ENCODE data around the gene FAM167B. TPM values are rescaled to one million over a fixed set of nuclear protein-coding genes. Genes with fewer than 3 reads are reported as not detected.
A peak's percentile ranks its signal among the peaks of the same experiment; 100 is the strongest.

The FAM167B gene
- total RNA-seq, 4 donors from 2014 or later: 0.40 to 4.4 (median 2.2) TPM

DNA sequence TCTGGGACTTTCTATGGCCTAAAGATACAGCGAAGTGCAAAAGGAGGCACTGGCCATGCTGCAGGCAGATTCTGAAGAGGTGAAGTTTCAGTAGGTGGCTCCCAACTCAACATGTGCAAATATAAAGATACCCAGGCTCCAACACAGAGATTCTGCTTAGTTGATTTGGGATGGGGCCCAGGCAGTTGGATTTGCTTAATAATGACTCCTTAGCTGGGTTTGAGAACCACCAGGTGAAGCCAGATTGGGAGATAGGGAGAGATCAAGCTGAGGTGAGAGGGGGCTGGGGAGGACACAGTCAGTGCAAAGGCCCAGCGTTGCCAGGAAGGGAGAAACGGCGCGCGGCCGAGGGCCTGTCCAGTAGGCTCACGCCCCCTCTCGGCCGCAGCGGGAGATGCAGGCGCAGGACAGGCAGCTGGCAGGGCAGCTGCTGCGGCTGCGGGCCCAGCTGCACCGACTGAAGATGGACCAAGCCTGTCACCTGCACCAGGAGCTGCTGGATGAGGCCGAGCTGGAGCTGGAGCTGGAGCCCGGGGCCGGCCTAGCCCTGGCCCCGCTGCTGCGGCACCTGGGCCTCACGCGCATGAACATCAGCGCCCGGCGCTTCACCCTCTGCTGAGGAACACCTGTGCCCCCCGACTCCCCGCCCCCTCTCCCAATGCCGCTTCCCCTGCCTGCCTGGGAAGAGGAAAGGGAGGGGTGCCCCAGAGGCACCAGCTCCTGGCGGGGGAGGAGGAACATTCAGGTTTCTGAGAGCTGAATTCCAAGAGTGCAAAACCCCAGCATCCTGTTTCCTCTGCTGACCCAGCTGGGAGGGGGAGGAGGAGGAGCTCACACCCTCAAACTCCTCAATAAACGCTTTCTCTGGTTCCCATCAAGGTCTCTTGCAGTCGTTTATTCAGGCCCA is 1.2 kb downstream of the FAM167B start:
- TF ChIP-seq POLR2A (IDR thresholded peaks at IDR 0.05) (no peak), CTCF (IDR thresholded peaks at IDR 0.05) (peak in 3 of 4 experiments; percentile 55 to 91 (median 73)), EP300 (IDR thresholded peaks at IDR 0.05) (no peak), POLR2AphosphoS5 (IDR thresholded peaks at IDR 0.05) (no peak)
- no peak overlapping the region for H3K4me3 ChIP-seq
- H3K36me3 ChIP-seq: no peaks in the 10 kb centered on the region
- peak overlapping the region in 3 of 4 donors; percentile 39 to 79 (median 74) for H3K27ac ChIP-seq
- WGBS, 2 donors (ENCODE audit: low coverage in 1 of 2): 9 to 31% methylated on average over 4 to 12 of the region's 31 CpGs
- H3K9me3 ChIP-seq: no peaks in the 10 kb centered on the region
- H3K27me3 ChIP-seq: peaks cover 8% of the 10 kb centered on the region
- peak; percentile 66 for ATAC-seq
- peaks cover 0 to 38% (median 16%) of the 10 kb centered on the region in 3 donors for H3K4me1 ChIP-seq

DNA sequence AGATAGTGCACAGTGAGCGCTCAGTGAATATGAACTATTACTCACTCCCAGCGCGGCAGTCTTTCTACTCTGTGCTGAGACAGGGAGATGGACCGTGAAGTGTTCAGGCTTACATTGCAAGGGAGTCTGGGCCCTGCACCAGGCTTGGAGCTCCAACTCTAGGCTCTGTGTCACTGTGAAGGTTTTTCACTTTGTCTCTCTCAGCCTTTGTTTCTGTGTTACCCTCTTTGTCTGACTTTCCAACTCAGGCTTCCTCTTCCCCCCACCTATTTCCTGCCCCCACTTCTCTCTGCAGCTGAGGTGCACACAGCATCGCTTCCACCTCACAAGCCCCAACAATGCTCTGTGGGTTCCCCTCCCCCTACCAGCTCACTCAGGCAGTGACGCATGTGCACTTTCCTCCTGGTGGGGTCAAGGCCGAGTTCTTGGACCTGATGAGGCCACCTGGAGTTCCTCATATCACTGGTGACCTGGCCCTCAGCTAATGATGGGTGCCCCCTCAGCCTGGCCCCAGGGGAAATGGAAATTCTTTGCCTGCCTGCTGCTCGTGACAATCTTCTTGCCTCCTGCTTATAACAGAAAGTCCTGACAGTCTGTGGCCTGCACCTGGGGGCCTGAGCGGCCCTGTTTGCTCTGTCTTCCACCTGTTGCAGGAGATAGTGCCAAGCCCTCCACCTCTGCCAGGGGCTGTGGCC is 3.0 kb downstream of the FAM167B start:
- H3K4me1 ChIP-seq: peaks cover 0 to 38% (median 16%) of the 10 kb centered on the region in 3 donors
- H3K27me3 ChIP-seq: peaks cover 8% of the 10 kb centered on the region
- peak overlapping the region in 3 of 4 donors; percentile 63 to 74 (median 71) for H3K27ac ChIP-seq
- no peaks in the 10 kb centered on the region for H3K9me3 ChIP-seq
- no peaks in the 10 kb centered on the region for H3K36me3 ChIP-seq
- ATAC-seq: peak; percentile 48
- 72 to 81% methylated on average over 3 to 8 of the region's 9 CpGs for WGBS, 2 donors (ENCODE audit: low coverage in 1 of 2)
- TF ChIP-seq CTCF (IDR thresholded peaks at IDR 0.05) (no peak), EP300 (IDR thresholded peaks at IDR 0.05) (no peak), POLR2A (IDR thresholded peaks at IDR 0.05) (no peak), POLR2AphosphoS5 (IDR thresholded peaks at IDR 0.05) (no peak)
- H3K4me3 ChIP-seq: no peak overlapping the region

- Histone ChIP-seq H3K27ac (peak within 1 kb of the TSS in 3 of 4 donors; percentile 61 to 71 (median 63)), H3K4me1 (peaks cover 0 to 35% (median 16%) of the 10 kb centered on the region in 3 donors), H3K4me3 (peak within 1 kb of the TSS in 1 of 2 donors; percentile 23), H3K9me3 (no peaks in the 10 kb centered on the region), H3K36me3 (no peaks in the 10 kb centered on the region), H3K27me3 (peaks cover 8% of the 10 kb centered on the region)
- TF ChIP-seq POLR2A (IDR thresholded peaks at IDR 0.05): no peak
- TF ChIP-seq POLR2AphosphoS5 (IDR thresholded peaks at IDR 0.05): no peak
- TF ChIP-seq CTCF (IDR thresholded peaks at IDR 0.05): no peak
- no peak for TF ChIP-seq EP300 (IDR thresholded peaks at IDR 0.05)
- no peak for ATAC-seq
- 61% methylated on average over 8 of the region's 25 CpGs; no CpG with 5 or more reads in 1 of the 2 donors for WGBS, 2 donors (ENCODE audit: low coverage in 1 of 2)
These were observed 4.1 kb downstream of the FAM167B start, which contains the start of gene LCK for GRCh38 chr1:32250893-32251716. Gene LCK (plus strand): TSS chr1:32251265. CDS start chr1:32274330, 23,065 bp downstream.

GRCh38 chr1:32255072-32256071 is 8.3 kb downstream of the FAM167B start:
- WGBS, 2 donors (ENCODE audit: low coverage in 1 of 2): 84 to 86% methylated on average over 9 to 10 of the region's 10 CpGs
- Histone ChIP-seq H3K36me3 (no peaks in the 10 kb centered on the region), H3K4me3 (no peak overlapping the region), H3K27me3 (peaks cover 21% of the 10 kb centered on the region), H3K27ac (no peak overlapping the region), H3K4me1 (peaks cover 0 to 3% (median 0%) of the 10 kb centered on the region in 3 donors), H3K9me3 (no peaks in the 10 kb centered on the region)
- no peak for TF ChIP-seq CTCF (IDR thresholded peaks at IDR 0.05)
- no peak for TF ChIP-seq POLR2AphosphoS5 (IDR thresholded peaks at IDR 0.05)
- TF ChIP-seq EP300 (IDR thresholded peaks at IDR 0.05): no peak
- TF ChIP-seq POLR2A (IDR thresholded peaks at IDR 0.05): no peak
- ATAC-seq: no peak

All from gastroesophageal sphincter (tissue), 4 donors.